HEK293 (cell line): ENCODE results near the gene PRR13.

Experiments
- BCL11B ChIP-seq: fragments of 450-650 bp; formaldehyde crosslinking; IDR thresholded peaks from 2 replicates; pipeline ENCODE4 v1.5.1; 2016; ENCODE audit warnings: low read depth, missing biosample characterization, missing genetic modification characterization
- GLIS2 ChIP-seq: fragments of 450-650 bp; formaldehyde crosslinking; IDR thresholded peaks from 2 replicates; pipeline ENCODE4 v1.5.1; 2016; ENCODE audit warnings: missing biosample characterization, missing genetic modification characterization
- OVOL3 ChIP-seq: fragments of 450-650 bp; formaldehyde crosslinking; IDR thresholded peaks from 2 replicates; pipeline ENCODE4 v1.5.1; 2016; ENCODE audit warnings: missing biosample characterization, missing genetic modification characterization
- PRDM2 ChIP-seq: fragments of 450-650 bp; formaldehyde crosslinking; IDR thresholded peaks from 2 replicates; pipeline ENCODE4 v1.5.1; 2016; ENCODE audit warnings: missing biosample characterization, missing genetic modification characterization, borderline replicate concordance
- PRDM4 ChIP-seq: fragments of 450-650 bp; formaldehyde crosslinking; IDR thresholded peaks from 2 replicates; pipeline ENCODE4 v1.5.1; 2017; ENCODE audit warnings: missing biosample characterization, missing genetic modification characterization
- SCRT1 ChIP-seq: fragments of 450-650 bp; formaldehyde crosslinking; IDR thresholded peaks from 2 replicates; pipeline ENCODE4 v1.5.1; 2016; ENCODE audit warnings: missing biosample characterization, missing genetic modification characterization, borderline replicate concordance
- SP7 ChIP-seq: fragments of 450-650 bp; formaldehyde crosslinking; IDR thresholded peaks from 2 replicates; pipeline ENCODE4 v1.5.1; 2016; ENCODE audit warnings: missing biosample characterization, missing genetic modification characterization
- TCF7L2 ChIP-seq: IDR thresholded peaks from 2 replicates; pipeline ENCODE4 v1.6.1; 2011; ENCODE audit warnings: low read depth, mild to moderate bottlenecking, inconsistent platforms, low read length, moderate library complexity, borderline replicate concordance
- WT1 ChIP-seq: fragments of 450-650 bp; formaldehyde crosslinking; IDR thresholded peaks from 2 replicates; pipeline ENCODE4 v1.5.1; 2016; ENCODE audit warnings: missing biosample characterization, missing genetic modification characterization
- ZBTB21 ChIP-seq: fragments of 450-650 bp; formaldehyde crosslinking; IDR thresholded peaks from 2 replicates; pipeline ENCODE4 v1.5.1; 2017; ENCODE audit warnings: missing biosample characterization, missing genetic modification characterization
- ZFHX2 ChIP-seq: fragments of 450-650 bp; formaldehyde crosslinking; conservative IDR thresholded peaks from 2 replicates; pipeline ENCODE4 v1.5.1; 2016; ENCODE audit warnings: missing biosample characterization, missing genetic modification characterization
- ZIC2 ChIP-seq: fragments of 450-650 bp; formaldehyde crosslinking; IDR thresholded peaks from 2 replicates; pipeline ENCODE4 v1.5.1; 2016; ENCODE audit warnings: missing biosample characterization, missing genetic modification characterization
- ZNF223 ChIP-seq: fragments of 450-650 bp; formaldehyde crosslinking; IDR thresholded peaks from 2 replicates; pipeline ENCODE4 v1.5.1; 2016; ENCODE audit warnings: missing biosample characterization, missing genetic modification characterization
- ZNF239 ChIP-seq: fragments of 450-650 bp; formaldehyde crosslinking; IDR thresholded peaks from 2 replicates; pipeline ENCODE4 v1.5.1; 2016; ENCODE audit warnings: missing biosample characterization, missing genetic modification characterization
- ZNF292 ChIP-seq: fragments of 450-650 bp; formaldehyde crosslinking; IDR thresholded peaks from 2 replicates; pipeline ENCODE4 v1.5.1; 2016; ENCODE audit warnings: low read depth, missing biosample characterization, missing genetic modification characterization, borderline replicate concordance
- ZNF362 ChIP-seq: fragments of 450-650 bp; formaldehyde crosslinking; IDR thresholded peaks from 2 replicates; pipeline ENCODE4 v1.5.1; 2016; ENCODE audit warnings: missing biosample characterization, missing genetic modification characterization
- ZNF394 ChIP-seq: fragments of 450-650 bp; formaldehyde crosslinking; IDR thresholded peaks from 2 replicates; pipeline ENCODE4 v1.5.1; 2016; ENCODE audit warnings: missing biosample characterization, missing genetic modification characterization, mild to moderate bottlenecking, moderate library complexity, borderline replicate concordance
- ZNF398 ChIP-seq: fragments of 450-650 bp; formaldehyde crosslinking; IDR thresholded peaks from 2 replicates; pipeline ENCODE4 v1.5.1; 2017; ENCODE audit warnings: missing biosample characterization, missing genetic modification characterization
- ZNF544 ChIP-seq: fragments of 450-650 bp; formaldehyde crosslinking; IDR thresholded peaks from 2 replicates; pipeline ENCODE4 v1.5.0; 2017; ENCODE audit warnings: missing biosample characterization, missing genetic modification characterization
- ZNF596 ChIP-seq: fragments of 450-650 bp; IDR thresholded peaks from 2 replicates; pipeline ENCODE4 v1.5.0; 2018; ENCODE audit warnings: missing biosample characterization, mild to moderate bottlenecking, missing genetic modification characterization, moderate library complexity
- ZNF621 ChIP-seq: fragments of 450-650 bp; formaldehyde crosslinking; IDR thresholded peaks from 2 replicates; pipeline ENCODE4 v1.5.1; 2017; ENCODE audit warnings: missing biosample characterization, missing genetic modification characterization
- ZNF654 ChIP-seq: fragments of 450-650 bp; formaldehyde crosslinking; IDR thresholded peaks from 2 replicates; pipeline ENCODE4 v1.5.1; 2016; ENCODE audit warnings: low read depth, missing biosample characterization, missing genetic modification characterization
- ZNF664 ChIP-seq: fragments of 450-650 bp; formaldehyde crosslinking; IDR thresholded peaks from 2 replicates; pipeline ENCODE4 v1.5.1; 2016; ENCODE audit warnings: missing biosample characterization, missing genetic modification characterization
- ZNF76 ChIP-seq: fragments of 450-650 bp; formaldehyde crosslinking; IDR thresholded peaks from 2 replicates; pipeline ENCODE4; 2016; ENCODE audit warnings: low read depth, missing biosample characterization, missing genetic modification characterization, borderline replicate concordance
- ZNF830 ChIP-seq: fragments of 450-650 bp; IDR thresholded peaks from 2 replicates; pipeline ENCODE4 v1.5.0; 2018; ENCODE audit warnings: missing biosample characterization, missing genetic modification characterization, low read depth, mild to moderate bottlenecking, moderate library complexity
- ZNF837 ChIP-seq: fragments of 450-650 bp; formaldehyde crosslinking; IDR thresholded peaks from 2 replicates; pipeline ENCODE4 v1.5.1; 2016; ENCODE audit warnings: missing biosample characterization, missing genetic modification characterization
- ZSCAN23 ChIP-seq: fragments of 450-650 bp; formaldehyde crosslinking; IDR thresholded peaks from 2 replicates; pipeline ENCODE4 v1.5.1; 2016; ENCODE audit warnings: missing biosample characterization, missing genetic modification characterization

The PRR13 gene

GRCh38 chr12:53492830-53493609, 51.5 kb downstream of the PRR13 start (continued):
- TF ChIP-seq ZNF398 (tag by site-specific recombination) (peak; percentile 87), OVOL3 (tag by site-specific recombination) (no peak), TCF7L2 (no peak), ZNF664 (tag by site-specific recombination) (no peak), ZNF621 (tag by site-specific recombination) (no peak), ZNF292 (tag by site-specific recombination) (no peak), ZNF596 (no peak), SP7 (tag by site-specific recombination) (peak; percentile 60), ZNF223 (no peak), ZNF830 (tag by site-specific recombination) (no peak), ZNF239 (tag by site-specific recombination) (no peak), GLIS2 (tag by site-specific recombination) (peak; percentile 78), ZBTB21 (no peak), ZNF837 (no peak), PRDM4 (no peak), ZFHX2 (tag by site-specific recombination) (peak; percentile 55), ZIC2 (tag by site-specific recombination) (no peak; the same call in 1 of the 2 replicates), ZNF362 (tag by site-specific recombination) (no peak), ZSCAN23 (tag by site-specific recombination) (no peak), ZNF394 (tag by site-specific recombination) (no peak), BCL11B (tag by site-specific recombination) (no peak), ZNF544 (tag by site-specific recombination) (no peak), WT1 (tag by site-specific recombination) (no peak; the same call in 1 of the 2 replicates), SCRT1 (tag by site-specific recombination) (no peak), PRDM2 (tag by site-specific recombination) (no peak), ZNF654 (tag by site-specific recombination) (no peak), ZNF76 (tag by site-specific recombination) (peak; percentile 84; the same call in 1 of the 2 replicates)
